ENCODE measurements around the gene DTNBP1. TPM values are rescaled to one million over a fixed set of nuclear protein-coding genes. Genes with fewer than 3 reads are reported as not detected.

The DTNBP1 gene
- total and polyA plus RNA-seq, 2 of the 4 experiments (the other 2 are of a cell fraction), result 4.8 to 18.7 TPM

DNA sequence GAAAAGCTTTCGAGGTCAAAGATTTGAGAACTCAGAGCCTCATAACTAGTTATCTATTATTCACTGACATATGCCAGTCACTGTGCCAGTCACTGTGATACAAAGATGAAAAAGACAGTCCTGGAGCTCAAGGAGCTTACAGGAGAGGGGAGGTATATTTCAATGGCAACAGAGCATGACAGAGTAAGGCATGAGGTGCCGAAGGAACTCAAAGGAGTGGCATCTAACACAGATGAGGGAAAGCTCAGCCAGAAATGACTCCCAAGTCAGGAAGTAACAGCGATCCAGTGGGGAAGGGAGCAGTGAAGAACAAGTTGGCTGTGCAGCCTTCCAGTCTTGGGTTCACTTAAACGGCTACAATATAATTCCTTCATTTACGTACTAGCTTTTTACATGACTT is 46.6 kb downstream of the DTNBP1 start:
- H3K14ac ChIP-seq (replicated peaks; ENCODE audit: low read depth, low read length), result no peak overlapping the region
- no peak overlapping the region for H2BK120ac ChIP-seq (ENCODE audit: low read depth, low read length)
- no TSS peak for BruUV-seq (replicated peaks)
- H3K27me3 ChIP-seq (ENCODE audit: control insufficient read depth, insufficient read depth, low read length), result no peaks in the 10 kb centered on the region
- H3K4me1 ChIP-seq (ENCODE audit: control insufficient read depth, insufficient read depth, low read length), result peaks cover 2% of the 10 kb centered on the region; the same call in 1 of the 2 replicates
- no peak for DNase-seq
- POLR2A ChIA-PET (ENCODE audit: unreplicated experiment), result no interaction called here
- no peak overlapping the region for H3K23ac ChIP-seq (ENCODE audit: low read depth, low read length)
- no peak overlapping the region for H3K18ac ChIP-seq (ENCODE audit: low read depth, low read length)
- H2BK20ac ChIP-seq (ENCODE audit: low read depth, low read length), result no peak overlapping the region
- peaks cover 4% of the 10 kb centered on the region; the same call in 1 of the 2 replicates for H3K36me3 ChIP-seq (ENCODE audit: control insufficient read depth, insufficient read depth, low read length)
- CTCF ChIA-PET, result no interaction called here
- 80% methylated on average over 1 of the region's 5 CpGs; no CpG with 5 or more reads in 1 of the 2 experiments for WGBS, 2 experiments (ENCODE audit: extremely low coverage in 2 of 2, insufficient read length in 1 of 2)
- H2AK9ac ChIP-seq (replicated peaks; ENCODE audit: low read depth, low read length, poor library complexity), result no peak overlapping the region
- in situ Hi-C loops (cut with MboI; ENCODE audit: low sequenced_read_pairs), result loop anchor here (25.0 kb wide), 2 partner anchors 354 to 1404 kb away; no protein-coding TSS in a partner anchor
- no peak overlapping the region for H3K4ac ChIP-seq (ENCODE audit: low read depth, low read length)
- H2AFZ ChIP-seq (replicated peaks; ENCODE audit: low read length, poor library complexity), result no peak overlapping the region
- no peaks in the 10 kb centered on the region; the same call in 1 of the 2 replicates for H3K9me1 ChIP-seq (ENCODE audit: insufficient read depth, low read length)
- no peak overlapping the region for H3K9ac ChIP-seq (ENCODE audit: low read depth, low read length)
- intact Hi-C loops (cut with micrococcal nuclease), result no loop called here
- H3K79me1 ChIP-seq (ENCODE audit: low read depth in 1 of 2, low read length in 2 of 2), result peaks cover 0 to 5% of the 10 kb centered on the region in 2 experiments; a peak in 2 of 4 replicates
- H3K56ac ChIP-seq (ENCODE audit: extremely low read depth, insufficient read depth, low read length), result no peak overlapping the region
- no peaks in the 10 kb centered on the region; the same call in 1 of the 2 replicates for H3K9me3 ChIP-seq (ENCODE audit: control insufficient read depth, insufficient read depth, low read length)
- no peak overlapping the region for H4K91ac ChIP-seq (ENCODE audit: insufficient read depth, low read depth, low read length)
- TF ChIP-seq RFX5 (IDR thresholded peaks at IDR 0.05; ENCODE audit: low read depth, low read length) (no peak), CHD1 (IDR thresholded peaks at IDR 0.05; ENCODE audit: low read depth, low read length) (no peak), BHLHE40 (IDR thresholded peaks at IDR 0.05; ENCODE audit: low read depth, low read length) (no peak), NFE2L2 (IDR thresholded peaks at IDR 0.05; ENCODE audit: low read depth, low read length) (no peak), MAFK (IDR thresholded peaks at IDR 0.05; ENCODE audit: low read depth, low read length) (no peak), RAD21 (IDR thresholded peaks at IDR 0.05; ENCODE audit: low read length) (no peak)
- no peak overlapping the region for H2AK5ac ChIP-seq (ENCODE audit: low read depth, low read length)
- no peak overlapping the region for H2BK15ac ChIP-seq (ENCODE audit: low read depth, low read length)
- H2BK5ac ChIP-seq (ENCODE audit: low read depth, low read length, poor library complexity, severe bottlenecking), result no peak overlapping the region
- no peak overlapping the region for H3K4me3 ChIP-seq (ENCODE audit: insufficient read depth, low read depth, low read length)
- peak; percentile 48; the same call in 1 of the 2 replicates for ATAC-seq (ENCODE audit: low read depth)
- no peak overlapping the region for H3K27ac ChIP-seq (ENCODE audit: insufficient read depth, low read length)
- no peaks in the 10 kb centered on the region for H4K20me1 ChIP-seq (ENCODE audit: insufficient read depth, low read length)
- H4K5ac ChIP-seq (ENCODE audit: low read depth, low read length), result no peak overlapping the region
- no peak overlapping the region for H4K8ac ChIP-seq (ENCODE audit: low read depth in 2 of 2, low read length in 2 of 2)
- H3K4me2 ChIP-seq (ENCODE audit: low read depth, low read length), result no peak overlapping the region
- dilution Hi-C loops (cut with HindIII; ENCODE audit: low sequenced_read_pairs, unreplicated experiment), result no loop called here
